Subcutaneous abdominal adipose tissue (tissue), 5 donors: ENCODE results near the gene IKZF4.
"Not testable (repeated sequence)": the region's sequence is repeated elsewhere in the genome, so short reads cannot be mapped to it uniquely, and the experiment has no call there.

Experiments
- H3K27ac ChIP-seq: one replicate; pipeline ENCODE4 v1.7.0; 2013; ENCODE audit warnings: low read depth, mild to moderate bottlenecking, inconsistent platforms, low read length, moderate library complexity
- H3K27me3 ChIP-seq, 5 donors: one replicate each; pipeline ENCODE4 v1.7.0; 2013; ENCODE audit warnings: low read length in 5 of 5, inconsistent platforms in 1 of 5; ENCODE audit not compliant: control insufficient read depth in 5 of 5, insufficient read depth in 4 of 5
- H3K36me3 ChIP-seq, 5 donors: one replicate each; pipeline ENCODE4 v1.7.0; 2013; ENCODE audit warnings: low read length in 5 of 5; ENCODE audit not compliant: control insufficient read depth in 5 of 5, insufficient read depth in 5 of 5
- H3K4me1 ChIP-seq, 5 donors: one replicate each; pipeline ENCODE4 v1.7.0; 2013; ENCODE audit warnings: low read length in 5 of 5, mild to moderate bottlenecking in 3 of 5, moderate library complexity in 1 of 5; ENCODE audit not compliant: control insufficient read depth in 5 of 5, insufficient read depth in 5 of 5
- H3K4me3 ChIP-seq, 5 donors: one replicate each; pipeline ENCODE4 v1.7.0; 2013; ENCODE audit warnings: low read length in 5 of 5, low read depth in 1 of 5
- H3K9ac ChIP-seq, 5 donors: one replicate each; pipeline ENCODE4 v1.7.0; 2013; ENCODE audit warnings: low read length in 5 of 5, mild to moderate bottlenecking in 4 of 5, moderate library complexity in 3 of 5
- H3K9me3 ChIP-seq, 5 donors: one replicate each; pipeline ENCODE4 v1.7.0; 2013; ENCODE audit warnings: low read length in 5 of 5; ENCODE audit not compliant: control insufficient read depth in 5 of 5
- donor health status: healthy.
- donor health status: healthy.
- donor health status: healthy.
- donor health status: healthy.
- donor health status: healthy.

IKZF4 gene

GRCh38 chr12:56046027-56046780 lies 25.4 kb downstream of the IKZF4 start:
- no peak overlapping the region for H3K27ac ChIP-seq

GRCh38 chr12:56053407-56053893 lies 32.6 kb downstream of the IKZF4 start:
- H3K9ac ChIP-seq, result no peak overlapping the region
- H3K27me3 ChIP-seq, result no peaks in the 10 kb centered on the region
- no peak overlapping the region for H3K4me3 ChIP-seq
- no peaks in the 10 kb centered on the region for H3K36me3 ChIP-seq
- H3K9me3 ChIP-seq, result no peaks in the 10 kb centered on the region
- H3K27ac ChIP-seq, result no peak overlapping the region
- no peaks in the 10 kb centered on the region for H3K4me1 ChIP-seq

More at GRCh38 chr12:56046027-56046780, 25.4 kb downstream of the IKZF4 start:
- Histone ChIP-seq H3K4me1 (peaks cover 3 to 20% (median 17%) of the 10 kb centered on the region in 5 donors), H3K27me3 (no peaks in the 10 kb centered on the region), H3K36me3 (peaks cover 9 to 29% (median 20%) of the 10 kb centered on the region in 5 donors), H3K9me3 (no peaks in the 10 kb centered on the region), H3K9ac (peak overlapping the region in 1 of 5 donors; percentile 35), H3K4me3 (no peak overlapping the region)

- H3K4me1 ChIP-seq, H3K9me3 ChIP-seq, H3K27me3 ChIP-seq: not testable (repeated sequence)
Observed at GRCh38 chr12:56059964-56060363, 39.1 kb downstream of the IKZF4 start.

GRCh38 chr12:56061982-56062381 lies 41.1 kb downstream of the IKZF4 start:
- H3K4me3 ChIP-seq, result no peak overlapping the region
- H3K4me1 ChIP-seq, result no peaks in the 10 kb centered on the region

More at GRCh38 chr12:56059964-56060363, 39.1 kb downstream of the IKZF4 start:
- H3K4me3 ChIP-seq, H3K36me3 ChIP-seq, H3K9ac ChIP-seq, H3K27ac ChIP-seq: not testable (repeated sequence)

DNA sequence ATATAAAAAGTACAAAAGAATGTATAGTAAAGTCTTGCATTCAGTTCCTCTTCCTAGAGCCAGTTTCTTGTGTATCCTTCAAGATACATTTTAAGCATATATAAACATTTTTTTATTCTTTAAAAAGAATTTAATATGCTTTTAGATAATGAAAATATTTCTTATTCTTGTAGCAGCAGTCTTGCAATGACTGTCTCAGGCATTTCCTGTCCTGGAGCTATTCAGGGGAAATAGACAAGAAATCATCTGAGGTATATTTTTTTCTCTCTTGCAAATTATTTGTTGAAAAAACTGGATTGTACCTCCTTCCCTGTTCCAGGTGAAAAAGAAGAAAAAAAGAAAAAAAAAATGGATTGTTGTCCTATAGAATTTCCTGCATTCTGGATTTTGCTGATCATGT lies 42.2 kb downstream of the IKZF4 start:
- H3K27ac ChIP-seq, result no peak overlapping the region
- no peak overlapping the region for H3K4me3 ChIP-seq
- H3K9ac ChIP-seq, result no peak overlapping the region
- no peaks in the 10 kb centered on the region for H3K9me3 ChIP-seq
- no peaks in the 10 kb centered on the region for H3K36me3 ChIP-seq
- no peaks in the 10 kb centered on the region for H3K4me1 ChIP-seq
- H3K27me3 ChIP-seq, result no peaks in the 10 kb centered on the region

More at GRCh38 chr12:56061982-56062381, 41.1 kb downstream of the IKZF4 start:
- Histone ChIP-seq H3K27ac (no peak overlapping the region), H3K36me3 (no peaks in the 10 kb centered on the region), H3K9me3 (no peaks in the 10 kb centered on the region), H3K27me3 (no peaks in the 10 kb centered on the region), H3K9ac (no peak overlapping the region)

DNA sequence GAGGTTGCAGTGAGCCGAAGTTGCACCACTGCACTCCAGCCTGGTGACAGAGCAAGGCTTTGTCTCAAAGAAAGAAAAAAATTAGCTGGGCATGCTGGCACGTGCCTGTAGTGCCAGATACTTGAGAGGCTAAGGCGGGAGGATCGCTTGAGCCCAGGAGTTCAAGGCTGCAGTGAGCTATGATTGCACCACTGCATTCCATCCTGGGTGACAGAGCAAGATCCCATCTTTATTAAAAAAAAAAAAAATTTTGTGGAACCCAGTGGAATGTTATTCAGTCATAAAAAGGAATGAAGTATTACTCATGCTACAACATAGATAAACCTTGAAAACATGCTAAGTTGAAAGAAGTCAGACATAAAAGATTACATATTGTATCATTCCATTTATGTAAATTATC lies 50.8 kb downstream of the IKZF4 start:
- Histone ChIP-seq H3K9me3 (no peaks in the 10 kb centered on the region), H3K4me1 (no peaks in the 10 kb centered on the region), H3K27ac (no peak overlapping the region), H3K36me3 (no peaks in the 10 kb centered on the region), H3K27me3 (no peaks in the 10 kb centered on the region), H3K4me3 (no peak overlapping the region), H3K9ac (no peak overlapping the region)

DNA sequence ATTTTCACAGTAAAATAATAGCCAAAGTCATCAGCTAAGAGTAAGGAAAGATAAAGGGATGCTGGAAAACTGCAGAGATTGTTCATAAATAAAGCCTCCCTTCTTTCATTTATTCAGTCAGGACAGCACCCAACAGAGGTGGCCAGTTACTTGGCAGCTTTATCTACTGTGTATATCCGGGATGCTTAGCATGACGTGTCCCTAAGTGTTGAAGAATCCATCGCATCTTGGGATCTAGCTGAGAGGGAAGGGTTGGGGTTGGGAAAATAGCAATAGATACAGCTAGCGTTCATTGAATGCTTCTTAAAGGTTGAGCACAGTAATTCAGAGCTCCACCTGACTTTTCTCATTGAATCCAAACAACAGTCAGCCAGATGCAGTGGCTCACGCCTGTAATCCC lies 53.6 kb downstream of the IKZF4 start:
- Histone ChIP-seq H3K4me1 (peaks cover 0 to 9% (median 5%) of the 10 kb centered on the region in 5 donors), H3K36me3 (no peaks in the 10 kb centered on the region), H3K27ac (no peak overlapping the region), H3K4me3 (no peak overlapping the region), H3K27me3 (no peaks in the 10 kb centered on the region), H3K9ac (no peak overlapping the region), H3K9me3 (no peaks in the 10 kb centered on the region)

DNA sequence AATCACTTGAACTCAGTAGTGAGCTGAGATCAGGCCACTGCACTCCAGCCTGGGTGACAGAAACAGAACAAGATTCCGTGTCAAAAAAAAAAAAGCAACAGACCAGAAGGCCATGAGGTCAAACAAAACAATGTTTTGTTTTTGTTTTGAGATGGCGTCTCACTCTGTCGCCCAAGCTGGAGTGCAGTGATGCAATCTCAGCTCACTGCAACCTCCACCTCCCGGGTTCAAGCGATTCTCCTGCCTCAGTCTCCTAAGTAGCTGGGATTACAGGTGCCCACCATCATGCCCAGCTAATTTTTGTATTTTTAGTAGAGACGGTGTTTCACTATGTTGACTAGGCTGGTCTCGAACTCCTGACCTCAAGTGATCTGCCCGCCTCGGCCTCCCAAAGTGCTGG lies 57.1 kb downstream of the IKZF4 start:
- Histone ChIP-seq H3K4me1 (peaks cover 0 to 21% (median 16%) of the 10 kb centered on the region in 5 donors), H3K27me3 (peaks cover 0 to 13% (median 11%) of the 10 kb centered on the region in 5 donors)
- not testable (repeated sequence) for H3K27ac ChIP-seq, H3K9ac ChIP-seq, H3K9me3 ChIP-seq, H3K4me3 ChIP-seq, H3K36me3 ChIP-seq

GRCh38 chr12:56078427-56078826 lies 57.6 kb downstream of the IKZF4 start:
- H3K9me3 ChIP-seq, result no peaks in the 10 kb centered on the region
- peak overlapping the region in 1 of 5 donors; percentile 76 for H3K9ac ChIP-seq
- H3K4me3 ChIP-seq, result no peak overlapping the region
- H3K27ac ChIP-seq, result no peak overlapping the region
- H3K36me3 ChIP-seq, result no peaks in the 10 kb centered on the region
- peaks cover 0 to 21% (median 16%) of the 10 kb centered on the region in 5 donors for H3K4me1 ChIP-seq
- H3K27me3 ChIP-seq, result peaks cover 0 to 13% (median 11%) of the 10 kb centered on the region in 5 donors

GRCh38 chr12:56078931-56079722 lies 58.3 kb downstream of the IKZF4 start:
- no peaks in the 10 kb centered on the region for H3K36me3 ChIP-seq
- H3K9me3 ChIP-seq, result no peaks in the 10 kb centered on the region
- H3K4me3 ChIP-seq, result peak overlapping the region; percentile 68 to 77 (median 74)
- H3K27me3 ChIP-seq, result peaks cover 0 to 13% (median 11%) of the 10 kb centered on the region in 5 donors
- peak overlapping the region in 4 of 5 donors; percentile 55 to 76 (median 72) for H3K9ac ChIP-seq
- H3K27ac ChIP-seq, result peak overlapping the region; percentile 10
- H3K4me1 ChIP-seq, result peaks cover 0 to 21% (median 16%) of the 10 kb centered on the region in 5 donors
